NCI-H2171 (cell line): ENCODE data around the gene AGER.
A peak's percentile ranks its signal among the peaks of the same experiment; 100 is the strongest.
"Not testable (repeated sequence)": the region's sequence is repeated elsewhere in the genome, so short reads cannot be mapped to it uniquely, and the experiment has no call there.

Source experiments
- DNase-seq: peaks from one replicate; lab custom pipeline; 2025; lab: John Stamatoyannopoulos, UW

Gene AGER

DNA sequence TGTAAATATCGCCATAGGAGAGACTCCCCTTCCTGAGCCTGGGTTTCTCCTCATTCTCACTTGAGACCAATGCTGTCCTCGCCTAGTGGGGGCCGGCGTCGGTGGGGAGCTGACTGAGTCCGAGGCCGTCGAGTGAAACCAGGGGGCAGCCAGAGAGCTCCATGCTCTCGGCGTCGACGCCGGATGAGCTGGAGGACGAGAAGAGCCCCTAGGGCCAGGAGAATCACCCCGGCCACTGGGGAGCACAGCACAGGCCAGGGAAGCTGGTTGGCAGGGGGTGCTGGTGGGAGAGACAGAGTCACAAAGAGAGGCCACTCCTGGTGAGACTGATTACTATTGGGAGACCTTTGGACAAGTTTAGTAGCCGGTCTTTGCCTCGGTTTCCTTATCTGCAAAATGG, 14.8 kb upstream of the AGER start:
- no peak for DNase-seq

DNA sequence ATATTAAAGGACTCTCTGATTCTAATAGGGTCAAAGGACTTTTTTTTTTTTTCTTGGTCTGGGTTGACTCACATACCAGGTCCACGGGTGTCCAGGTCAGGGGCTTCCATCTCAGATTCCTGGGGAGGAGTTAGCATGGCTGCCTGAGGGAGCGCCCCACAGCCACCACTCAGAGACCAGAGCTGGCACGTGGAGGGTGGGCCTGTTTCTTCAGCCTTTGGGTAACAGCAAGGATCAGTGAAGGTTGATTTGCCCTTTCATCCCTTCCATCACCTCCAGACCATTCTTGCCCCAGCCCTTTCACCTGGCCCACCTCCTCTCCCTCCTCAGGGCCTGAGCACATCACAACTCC, 14.3 kb upstream of the AGER start:
- DNase-seq = no peak

DNA sequence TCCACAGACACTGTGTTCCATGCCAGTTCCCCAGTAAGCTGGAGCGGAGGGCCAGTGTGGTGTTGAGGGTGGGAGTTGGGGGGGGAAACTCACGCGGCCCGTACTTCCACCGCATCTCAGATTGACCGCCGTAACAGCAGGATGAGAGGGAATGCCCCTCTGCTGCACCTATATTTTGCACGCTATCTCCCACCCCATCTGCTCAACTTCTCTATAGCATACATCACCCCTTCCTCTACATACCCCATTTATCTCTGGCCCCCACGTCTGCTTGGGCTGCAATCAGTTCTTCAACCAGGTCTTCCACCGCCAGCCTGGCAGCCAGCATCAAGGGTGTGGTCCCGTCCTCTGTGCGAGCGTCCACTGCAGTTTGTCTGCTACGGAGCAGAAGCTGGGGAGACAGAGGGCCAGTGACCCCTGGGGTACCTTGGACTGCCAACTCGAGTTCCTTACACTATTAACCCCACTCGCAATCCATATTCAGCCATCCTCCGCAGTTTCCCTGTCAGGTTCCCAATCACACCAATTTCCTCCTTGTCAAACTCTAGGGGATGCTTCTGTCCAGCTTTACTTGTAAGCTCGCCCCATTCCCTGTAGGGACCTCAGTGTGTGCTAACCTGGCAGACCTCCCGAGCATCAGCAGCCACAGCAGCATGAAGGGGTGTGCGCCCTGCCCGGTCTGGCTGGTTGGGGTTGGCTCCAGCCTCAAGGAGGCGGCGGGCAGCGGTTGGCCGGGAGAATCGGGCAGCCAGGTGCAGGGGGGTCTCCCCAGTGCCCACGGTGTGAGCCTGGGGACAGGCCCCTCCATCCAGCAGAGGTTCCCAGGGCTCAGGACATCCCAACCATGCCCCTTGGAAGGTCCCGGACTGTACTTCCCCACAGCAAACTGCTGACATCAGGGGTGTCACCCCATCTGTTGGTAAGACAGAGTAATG, 12.9 kb upstream of the AGER start:
- no peak for DNase-seq

DNA sequence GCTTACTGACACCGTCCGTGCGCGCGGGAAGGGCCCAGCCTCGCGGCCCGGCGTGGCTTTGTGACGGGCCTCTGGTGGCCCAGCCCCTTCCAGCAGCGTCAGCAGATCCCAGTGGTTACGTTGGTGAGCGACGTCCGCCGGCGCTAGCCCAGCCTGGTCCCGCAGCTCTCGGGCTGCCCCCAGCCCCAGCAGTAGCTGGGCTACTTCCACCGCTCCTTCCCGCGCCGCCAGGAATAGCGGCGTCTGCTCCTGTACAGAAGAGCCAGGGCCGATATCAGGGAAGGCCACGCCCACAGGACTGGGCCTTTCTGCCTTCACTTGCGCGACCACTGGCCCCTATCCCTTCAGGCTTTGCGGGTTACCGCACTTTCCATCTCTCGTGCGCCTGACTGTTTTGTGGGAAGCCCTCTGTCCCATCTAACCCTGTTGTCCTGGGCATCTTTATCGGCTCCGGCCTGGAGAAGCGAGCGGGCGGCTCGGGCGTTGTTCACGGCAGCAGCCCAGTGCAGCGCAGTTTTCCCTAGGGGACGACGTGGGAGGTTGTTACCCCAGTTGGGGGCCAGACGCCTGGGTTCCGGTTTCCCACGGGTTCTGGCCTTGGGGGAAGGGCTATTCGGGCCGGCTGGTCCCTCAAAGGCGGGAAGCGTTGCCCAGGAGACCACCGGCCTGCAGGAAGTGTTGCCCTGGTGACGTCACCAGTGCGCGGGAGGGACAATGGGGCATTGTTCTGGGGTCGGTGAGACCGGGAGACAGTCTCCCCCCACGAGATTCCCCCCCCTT, 12.0 kb upstream of the AGER start:
- DNase-seq = peak; percentile 80

DNA sequence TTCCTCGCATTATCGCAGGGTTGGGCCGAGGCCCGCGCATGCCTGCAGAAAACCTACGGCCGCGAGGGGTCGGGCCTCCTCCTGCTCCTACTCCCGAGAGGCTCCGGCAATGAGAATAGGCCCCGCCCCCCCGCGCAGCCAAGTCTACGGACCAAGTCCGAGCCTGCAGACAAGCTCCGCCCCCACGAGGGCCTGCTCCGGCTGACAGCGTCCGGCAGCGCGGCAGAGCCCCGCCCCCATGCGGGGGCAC, 11.5 kb upstream of the AGER start:
- peak; percentile 98 for DNase-seq

DNA sequence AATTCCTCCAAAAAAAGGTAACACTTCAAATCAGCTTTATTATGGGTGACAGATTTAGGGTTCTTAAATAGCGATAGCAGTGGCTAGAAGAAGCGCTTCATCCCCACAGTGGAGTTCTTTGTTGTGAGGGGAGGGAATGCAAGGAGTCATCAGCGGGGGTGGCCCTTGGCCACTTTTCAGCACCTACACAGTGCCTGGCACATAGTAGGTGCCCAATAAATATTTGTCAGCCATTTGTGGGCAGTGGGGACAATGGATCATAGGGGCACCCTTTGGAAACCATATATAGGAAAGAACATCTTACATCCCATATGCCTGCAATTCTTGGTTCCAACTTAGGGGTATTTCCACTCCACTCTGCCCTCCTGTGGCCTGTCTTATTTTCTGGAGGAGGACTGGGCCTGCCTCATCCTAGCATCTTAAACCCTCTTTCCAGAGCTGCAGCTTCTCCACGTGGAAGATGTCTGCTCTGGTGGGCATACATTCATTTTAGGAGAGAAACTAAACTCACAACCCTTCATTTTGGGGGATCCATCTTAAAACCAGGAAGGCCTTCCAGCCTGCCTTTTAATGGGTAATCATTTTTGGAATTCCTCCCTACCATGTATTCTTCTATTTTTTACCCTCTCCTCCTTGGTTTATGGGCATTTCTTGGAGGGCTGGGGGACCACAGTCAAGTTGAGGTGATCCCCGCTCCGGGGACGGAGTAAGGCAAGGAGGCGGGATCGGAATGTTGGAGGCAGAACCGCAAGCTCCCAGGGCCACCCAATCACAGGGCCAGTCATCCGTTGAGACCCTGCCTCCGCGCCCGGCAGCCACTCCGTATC, 11.0 kb upstream of the AGER start:
- no peak for DNase-seq

DNA sequence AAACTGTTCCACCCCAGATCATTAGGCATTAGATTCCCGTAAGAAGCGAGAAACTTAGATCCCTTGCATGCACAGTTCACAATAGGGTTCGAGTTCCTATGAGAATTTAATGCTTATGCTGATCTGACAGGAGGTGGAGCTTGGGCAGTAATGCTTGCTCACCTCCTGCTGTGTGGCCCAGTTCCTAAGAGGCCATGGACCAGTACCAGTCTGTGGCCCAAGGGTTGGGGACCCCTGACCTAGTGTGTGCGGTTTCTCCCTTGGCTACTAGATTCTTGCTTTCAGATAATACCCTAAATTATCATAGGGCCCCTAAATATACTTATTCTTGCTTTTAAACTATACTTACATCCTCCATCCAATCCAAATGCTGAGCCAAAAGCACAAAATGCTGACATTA, 10.3 kb upstream of the AGER start:
- DNase-seq = no peak

DNA sequence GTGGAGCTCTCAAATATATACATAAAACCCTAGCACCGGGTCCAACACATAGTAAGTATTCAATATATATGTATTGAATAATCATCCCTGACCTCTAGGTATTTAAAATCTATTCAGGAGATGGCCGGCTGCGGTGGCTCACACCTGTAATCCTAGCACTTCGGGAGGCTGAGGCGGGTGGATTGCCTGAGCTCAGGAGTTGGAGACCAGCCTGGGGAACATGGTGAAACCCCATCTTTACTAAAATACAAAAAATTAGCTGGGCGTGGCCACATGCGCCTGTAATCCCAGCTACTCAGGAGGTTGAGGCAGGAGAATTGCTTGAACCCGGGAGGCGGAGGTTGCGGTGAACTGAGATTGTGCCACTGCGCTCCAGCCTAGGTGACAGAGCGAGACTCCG, 9.0 kb upstream of the AGER start:
- not testable (repeated sequence) for DNase-seq

DNA sequence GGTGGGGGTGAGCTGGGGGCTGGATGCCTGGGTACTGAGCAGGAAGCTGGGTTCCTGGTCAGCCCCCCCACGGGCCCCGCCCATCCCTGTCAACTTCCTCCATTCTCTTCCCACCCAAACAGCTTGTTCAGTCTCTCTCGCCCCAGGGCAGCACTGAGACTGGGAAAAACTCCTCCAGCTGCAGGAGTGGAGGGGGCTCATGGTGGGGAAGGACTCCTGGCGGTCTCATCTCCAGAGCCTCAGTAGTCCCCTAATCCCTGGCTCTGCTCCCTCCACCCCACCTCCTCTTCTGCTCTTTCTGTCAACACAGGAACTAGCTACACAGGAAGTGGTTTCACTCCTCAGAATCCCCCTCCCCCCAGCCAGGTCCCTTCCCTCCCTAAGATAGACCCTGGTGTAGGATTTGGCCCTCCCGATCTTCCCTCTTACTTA, 8.6 kb upstream of the AGER start, which contains the start of gene GPSM3:
TSS of gene GPSM3 (minus strand) at position 36 of the 432 bp plus-strand sequence. CDS start 130 bp downstream, outside the sequence.
- no peak for DNase-seq

DNA sequence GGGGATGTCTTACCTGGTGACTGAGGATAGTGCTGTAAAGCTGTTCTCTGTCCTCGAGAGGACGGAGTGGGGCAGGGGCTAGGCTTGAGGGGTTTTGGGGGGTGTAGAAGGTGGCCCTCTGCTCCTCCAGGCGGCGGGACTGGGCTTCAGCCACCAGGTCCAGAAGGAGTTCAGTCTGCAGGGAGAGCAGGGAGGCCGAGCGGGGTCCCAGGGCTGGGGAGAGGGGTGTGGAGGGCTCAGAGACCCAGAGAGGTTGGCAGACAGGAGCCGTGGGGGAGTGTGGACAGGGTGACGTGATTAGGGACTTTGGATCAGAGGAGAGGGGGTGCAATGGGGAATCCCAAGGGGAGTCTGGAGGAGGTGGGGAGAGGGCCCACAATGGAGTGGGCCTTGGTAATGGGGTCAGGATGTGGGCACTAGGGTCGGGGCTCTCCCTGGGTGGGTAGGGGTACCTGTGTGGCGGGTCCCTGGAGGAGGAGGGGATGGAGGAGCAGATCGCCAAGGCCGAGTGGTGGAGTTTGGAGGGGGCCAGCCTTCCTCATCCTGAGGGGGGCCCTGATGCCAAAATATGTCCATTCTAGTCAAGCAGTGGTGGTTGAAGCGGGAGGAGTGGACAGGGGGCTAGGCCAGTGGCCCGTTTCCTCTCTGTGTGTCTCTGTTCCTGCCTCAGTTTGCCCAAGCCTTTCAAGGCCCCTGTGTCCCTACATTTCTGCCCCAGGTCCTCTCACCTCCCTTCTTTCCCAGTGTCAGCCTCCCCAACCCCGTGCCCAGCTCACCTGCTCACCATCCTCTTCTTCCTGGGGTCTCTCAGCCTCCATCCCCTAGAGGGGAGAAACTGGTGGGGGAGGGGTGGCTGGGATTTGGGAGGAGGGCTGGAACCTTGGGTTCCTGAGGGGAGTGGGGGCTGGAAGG, 7.9 kb upstream of the AGER start:
- DNase-seq = no peak

DNA sequence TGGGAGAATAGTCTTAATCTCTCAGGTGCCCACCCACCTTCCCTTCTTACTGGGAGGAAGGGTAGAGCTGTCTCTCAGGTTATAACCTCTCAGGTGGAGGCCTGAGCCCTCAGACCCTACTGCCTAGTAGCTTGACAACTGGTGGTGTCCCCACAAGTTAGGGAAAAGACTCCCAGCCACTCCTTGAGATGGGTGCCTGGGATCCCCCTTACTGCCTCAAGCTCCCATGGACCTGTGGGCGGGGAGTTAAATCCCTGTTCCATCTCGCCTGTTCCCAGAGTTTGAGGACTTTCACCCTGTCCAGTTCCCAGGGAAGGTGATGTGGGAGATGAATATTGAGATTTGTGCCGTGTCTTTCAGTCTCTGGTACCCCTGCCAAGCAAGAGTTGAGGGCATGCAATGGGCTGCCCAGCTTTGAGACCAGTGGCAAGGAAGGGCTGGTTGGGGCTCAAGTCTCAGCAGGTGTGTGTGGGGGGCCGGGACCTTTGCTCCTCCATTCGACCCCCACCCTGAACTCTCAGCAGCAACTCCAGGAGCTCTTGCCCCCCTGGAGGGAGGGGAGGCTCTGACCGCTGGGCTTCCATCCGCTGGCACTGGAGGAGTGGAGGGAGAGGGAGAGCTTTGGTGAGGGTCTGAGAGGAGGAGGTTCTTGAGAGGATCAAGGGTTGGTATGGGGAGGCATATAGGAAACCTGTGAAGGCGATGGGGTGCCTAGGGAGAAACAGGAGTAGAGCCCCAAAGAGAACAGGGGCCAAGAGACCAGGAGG, 7.0 kb upstream of the AGER start:
- DNase-seq = no peak

DNA sequence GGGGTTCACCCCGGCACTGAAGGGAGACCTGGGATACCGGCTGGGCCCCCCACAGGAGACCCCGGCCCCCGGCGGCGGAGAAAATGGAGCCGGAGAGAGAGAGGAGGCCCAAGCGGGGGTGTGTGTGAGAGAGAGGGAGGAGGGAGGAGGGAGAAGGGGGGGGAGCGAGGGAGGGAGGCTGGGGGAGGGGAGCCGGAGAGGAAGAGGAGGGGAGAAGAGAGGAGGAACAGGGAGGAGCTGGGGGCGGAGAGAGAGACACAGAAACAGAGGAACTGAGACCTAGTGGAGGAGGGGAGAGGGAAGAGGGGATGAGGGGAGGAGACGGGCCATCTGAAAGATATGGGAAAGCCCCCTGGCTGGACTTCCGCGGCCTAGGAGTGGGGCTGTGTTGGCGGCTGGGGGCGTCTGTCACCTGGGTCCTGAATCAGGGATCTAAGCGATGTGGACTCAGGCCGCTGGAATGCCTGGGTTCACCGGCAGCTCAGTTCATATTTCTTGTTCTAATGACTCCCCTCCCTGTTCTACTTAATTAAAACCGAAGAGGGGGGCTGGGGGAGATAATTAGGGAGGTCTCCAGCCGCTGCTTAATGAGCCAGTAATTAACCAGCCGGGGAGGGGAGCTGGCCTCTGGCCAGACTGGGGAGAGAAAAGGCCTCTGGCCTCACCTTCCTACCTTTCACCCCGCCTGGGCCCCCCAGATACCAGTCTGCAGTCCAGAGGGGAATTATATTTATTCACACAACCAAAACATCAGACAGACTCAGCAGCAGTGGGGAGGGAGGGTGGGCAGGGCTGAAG, 6.2 kb upstream of the AGER start, which contains the start of gene PBX2:
TSS of gene PBX2 (minus strand) at position 149 of the 798 bp plus-strand sequence. CDS start 287 bp downstream, outside the sequence.
- DNase-seq = peak; percentile 80

DNA sequence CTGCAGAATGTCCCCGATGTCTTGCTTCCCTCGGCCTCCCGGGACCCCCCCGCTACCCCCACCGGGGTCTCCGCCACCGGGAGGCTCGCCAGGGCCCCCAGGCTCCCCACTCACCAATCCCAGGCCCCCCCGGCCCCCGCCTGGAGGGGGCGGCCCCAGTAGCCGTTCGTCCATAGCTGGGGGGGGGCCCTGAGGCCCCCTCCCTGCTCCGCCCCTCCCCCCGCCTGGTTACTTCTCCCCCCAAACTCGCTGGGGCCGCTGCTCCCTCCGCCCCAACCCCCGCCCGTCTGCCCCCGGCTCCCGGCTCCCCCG, 5.6 kb upstream of the AGER start:
- DNase-seq = no peak

DNA sequence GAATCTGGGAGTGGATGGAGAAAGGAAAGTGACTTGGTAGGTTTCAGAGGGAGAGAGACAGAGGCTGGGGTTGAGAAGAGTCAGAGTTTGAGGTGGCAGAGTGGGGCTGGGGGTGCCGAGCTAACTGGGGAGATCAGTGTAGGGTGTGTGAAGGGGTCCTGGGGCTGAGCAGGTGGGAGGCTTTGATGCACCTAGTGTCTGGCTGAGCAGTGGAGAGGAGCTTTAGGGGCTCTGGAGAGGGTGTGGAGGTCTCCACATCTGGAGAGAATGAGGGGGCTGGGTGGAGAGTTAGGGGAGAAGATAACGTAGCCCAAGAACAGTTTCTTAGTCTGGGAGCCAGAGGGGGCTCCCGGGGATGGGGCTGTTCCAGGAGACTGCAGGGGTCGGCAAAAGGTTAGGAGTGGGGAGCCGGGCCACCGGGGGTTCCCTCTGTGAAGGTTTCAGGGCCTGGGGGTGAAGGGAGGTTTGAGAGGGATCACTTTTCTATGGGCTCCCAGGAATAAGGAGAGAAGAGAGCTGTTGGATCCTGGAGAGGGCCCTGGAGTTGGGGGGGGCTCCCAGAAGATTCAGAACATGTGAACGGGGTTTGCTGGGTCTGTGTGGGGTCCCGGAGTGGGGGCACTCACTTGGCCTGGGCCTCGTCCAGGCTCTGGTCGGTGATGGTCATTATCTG, 5.2 kb upstream of the AGER start:
- no peak for DNase-seq

DNA sequence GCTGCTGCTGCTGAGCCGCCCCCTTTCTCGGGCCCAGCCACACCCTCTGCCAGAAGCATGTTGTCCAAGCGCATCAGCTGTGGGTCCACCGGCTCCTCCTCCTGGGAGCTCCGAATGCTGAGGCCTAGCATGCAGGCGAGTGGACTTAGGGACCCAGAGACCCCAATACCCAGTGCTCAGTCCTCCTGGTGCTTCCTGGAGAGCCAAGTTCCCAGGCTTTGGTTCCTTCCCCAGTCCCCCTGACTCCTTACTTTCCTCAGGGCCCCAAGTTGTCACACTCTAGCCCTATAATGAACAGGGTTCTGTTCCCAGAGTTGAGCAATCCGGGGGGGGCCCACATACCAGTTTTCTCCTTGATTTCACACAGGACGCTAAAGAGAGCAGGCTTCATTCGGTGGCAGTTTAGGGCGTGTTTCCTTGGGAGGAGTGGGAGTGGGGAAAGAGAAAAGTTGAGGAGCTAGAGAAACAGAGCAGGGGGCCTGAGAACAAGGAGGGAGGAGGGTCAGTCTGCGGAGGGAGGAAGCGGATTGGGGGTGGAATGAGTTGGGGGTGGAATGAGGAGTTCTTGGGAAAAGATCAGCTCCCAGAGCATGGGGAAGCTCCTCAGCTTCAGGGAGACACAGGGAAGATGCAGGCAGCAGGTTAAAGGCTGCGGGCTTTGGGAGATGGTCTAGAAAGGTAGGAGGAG, 4.5 kb upstream of the AGER start:
- no peak for DNase-seq

DNA sequence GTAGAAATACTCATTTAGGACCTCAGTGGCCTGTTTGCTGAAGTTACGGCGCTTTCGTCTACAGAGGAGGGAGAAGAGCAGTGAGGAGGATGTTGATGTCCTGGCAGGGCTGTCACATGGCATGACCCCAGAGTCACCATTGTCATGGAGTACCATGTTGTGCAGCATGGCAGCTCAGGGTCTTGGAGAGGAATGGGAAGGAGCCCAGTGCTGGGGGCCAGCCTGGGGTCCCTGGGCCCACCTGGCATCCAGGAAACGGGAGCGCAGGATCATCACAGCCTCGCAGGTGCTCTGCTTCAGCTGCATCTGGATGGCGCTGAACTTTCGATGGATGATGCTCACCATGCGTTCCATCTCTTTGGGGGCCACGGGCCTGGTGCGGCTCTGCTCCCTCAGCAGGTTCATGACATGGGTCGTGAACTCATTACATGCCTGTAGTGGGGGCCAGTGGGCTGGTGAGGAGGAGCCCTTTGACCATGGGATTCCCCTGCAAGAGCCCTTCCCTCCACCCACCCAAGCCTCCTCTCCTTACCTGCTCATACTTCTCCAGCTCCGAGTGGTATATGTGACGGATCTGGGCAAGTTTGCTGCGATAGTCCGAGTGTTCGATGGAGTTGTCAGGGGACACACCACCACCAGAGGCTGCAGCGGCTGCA, 3.8 kb upstream of the AGER start:
- DNase-seq = not testable (repeated sequence)

DNA sequence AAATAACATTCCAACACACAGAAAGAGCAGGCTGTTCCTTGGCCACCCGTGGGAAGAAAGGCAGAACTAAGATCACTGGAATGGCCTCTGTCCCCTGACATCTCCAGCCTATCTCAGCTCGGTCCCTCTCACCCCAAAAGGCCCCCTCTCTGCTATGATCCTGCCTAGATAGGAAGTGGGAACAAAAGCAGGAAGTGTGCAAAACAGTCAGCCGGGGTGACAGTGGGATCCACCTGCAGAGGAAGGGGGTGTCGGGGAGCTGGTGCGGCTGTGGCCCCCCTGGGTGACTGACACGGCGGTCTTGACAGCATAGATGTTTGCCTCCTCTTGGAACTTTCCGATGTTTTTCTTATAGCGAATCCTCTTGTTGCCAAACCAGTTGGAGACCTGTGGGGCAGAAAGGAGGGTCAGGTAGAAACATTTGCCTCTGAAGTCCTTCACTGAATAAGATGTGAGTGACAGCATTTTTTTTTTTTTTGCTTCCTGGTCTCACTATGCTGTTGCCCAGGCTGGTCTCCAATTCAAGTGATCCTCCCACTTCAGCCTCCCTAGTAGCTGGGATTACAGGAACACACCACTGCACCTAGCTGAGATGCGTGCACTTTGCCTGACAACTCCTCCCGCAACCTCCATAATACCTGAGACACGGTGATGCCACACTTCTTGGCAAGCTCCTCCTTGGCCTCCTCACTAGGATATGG, 3.1 kb upstream of the AGER start:
- DNase-seq = no peak
